HCT116 (cell line): Measurements from ENCODE around the gene SCNN1B. TPM values are rescaled to one million over a fixed set of nuclear protein-coding genes. Genes with fewer than 3 reads are reported as not detected.

Experiments
- ATAC-seq: fragments of 200-7000 bp; cut with Tn5 transposase; 2 replicates; pipeline ENCODE4 v1.9.1; 2020; ENCODE audit warnings: mild to moderate bottlenecking, moderate library complexity
- BruUV-seq: library from RNA; stranded (reverse); fragments of 400-500 nt; replicated peaks from 2 replicates; lab custom pipeline; 2021; lab: Mats Ljungman, UMichigan
- CTCF ChIA-PET: fragments of 300-600 bp; sonication (Branson Sonifier 250); formaldehyde crosslinking; loops from one replicate; lab custom pipeline; 2021; ENCODE audit warnings: antibody characterized with exemption; lab: Charles Lee
- POLR2A ChIA-PET: fragments of 300-600, 350-600 bp; sonication (Branson Sonifier 250); formaldehyde crosslinking; loops from one replicate; lab custom pipeline; 2021; ENCODE audit warnings: antibody characterized with exemption; lab: Charles Lee
- RAD21 ChIA-PET, 2 experiments: fragments of 300-600 bp; sonication (Branson Sonifier 250); formaldehyde crosslinking; loops; one replicate each; lab custom pipeline; 2023; ENCODE audit warnings: low total read pairs in 2 of 2; ENCODE audit not compliant: uncharacterized antibody in 2 of 2, unreplicated experiment in 2 of 2, low non-redundant PET in 1 of 2; lab: Charles Lee
- DNase-seq: peaks from one replicate; pipeline ENCODE4 v3.0.0-alpha.2; 2010; ENCODE audit warnings: low read depth, low spot score
- H2AFZ ChIP-seq: fragments of 200-600 bp; shearing (Covaris generic), sonication (generic); 2 replicates; pipeline ENCODE4 v1.6.1; 2017; ENCODE audit warnings: low read depth, mixed run types, mixed read lengths, antibody characterized with exemption, low read length; ENCODE audit not compliant: poor library complexity, severe bottlenecking
- H3K27ac ChIP-seq: 2 replicates; pipeline ENCODE4 v1.5.1; 2012; ENCODE audit warnings: low read depth, low read length
- H3K27me3 ChIP-seq: fragments of 200-600 bp; sonication (generic); 2 replicates; pipeline ENCODE4 v1.6.1; 2016; ENCODE audit warnings: mixed run types, low read length, mixed read lengths; ENCODE audit not compliant: insufficient read depth
- H3K36me3 ChIP-seq, 2 experiments: fragments of 200-500 bp in 1 of 2; fragments of 200-600 bp in 1 of 2; sonication (Bioruptor generic) in 1 of 2; sonication (generic) in 1 of 2; 2 replicates each; pipeline versions ENCODE4 v1.5.1 to v1.6.1; 2014 to 2016; ENCODE audit warnings: low read length in 2 of 2, inconsistent platforms in 1 of 2, mixed read lengths in 1 of 2, mixed run types in 1 of 2; ENCODE audit not compliant: insufficient read depth in 2 of 2, control insufficient read depth in 1 of 2
- H3K4me1 ChIP-seq, 2 experiments: fragments of 200-600 bp in 1 of 2; sonication (generic) in 1 of 2; 2 replicates each; pipeline versions ENCODE4 v1.5.1 to v1.6.1; 2012 to 2017; ENCODE audit warnings: low read length in 2 of 2, inconsistent platforms in 1 of 2, mild to moderate bottlenecking in 1 of 2, mixed read lengths in 1 of 2, mixed run types in 1 of 2, moderate library complexity in 1 of 2; ENCODE audit not compliant: insufficient read depth in 2 of 2, control insufficient read depth in 1 of 2
- H3K4me2 ChIP-seq: fragments of 200-600 bp; sonication (generic); 2 replicates; pipeline ENCODE4 v1.6.1; 2017; ENCODE audit warnings: mixed run types, low read length, mixed read lengths
- H3K4me3 ChIP-seq, 2 experiments: fragments of 200-600 bp in 1 of 2; sonication (generic) in 1 of 2; replicated peaks in 1 of 2; 2 replicates each; pipeline ENCODE4 v1.5.1; 2011 to 2016; ENCODE audit warnings: low read length in 2 of 2, control low read depth in 1 of 2, low read depth in 1 of 2, mild to moderate bottlenecking in 1 of 2, mixed read lengths in 1 of 2, mixed run types in 1 of 2
- H3K79me2 ChIP-seq: fragments of 200-600 bp; sonication (generic); 2 replicates; pipeline ENCODE4 v1.6.1; 2017; ENCODE audit warnings: mild to moderate bottlenecking, mixed run types, low read length, moderate library complexity, mixed read lengths; ENCODE audit not compliant: insufficient read depth
- H3K9ac ChIP-seq: fragments of 200-600 bp; sonication (generic); 2 replicates; pipeline ENCODE4 v1.6.1; 2016; ENCODE audit warnings: low read length, mixed read lengths
- H3K9me2 ChIP-seq: fragments of 200-600 bp; sonication (generic), shearing (Covaris generic); 2 replicates; pipeline ENCODE4 v1.6.1; 2017; ENCODE audit warnings: mixed run types, mild to moderate bottlenecking, moderate library complexity; ENCODE audit not compliant: insufficient read depth
- H3K9me3 ChIP-seq, 2 experiments: fragments of 200-500 bp in 1 of 2; fragments of 200-600 bp in 1 of 2; sonication (Bioruptor generic) in 1 of 2; sonication (generic) in 1 of 2; 2 replicates each; pipeline ENCODE4 v1.6.1; 2014 to 2017; ENCODE audit warnings: low read length in 2 of 2, mixed read lengths in 2 of 2, inconsistent platforms in 1 of 2, low read depth in 1 of 2, mild to moderate bottlenecking in 1 of 2, mixed run types in 1 of 2, moderate library complexity in 1 of 2; ENCODE audit not compliant: control insufficient read depth in 1 of 2, insufficient read depth in 1 of 2
- H4K20me1 ChIP-seq: fragments of 200-600 bp; sonication (generic), shearing (Covaris generic); 2 replicates; pipeline ENCODE4 v1.6.1; 2017; ENCODE audit warnings: mixed run types, mild to moderate bottlenecking, moderate library complexity; ENCODE audit not compliant: insufficient read depth
- CEBPB ChIP-seq: IDR thresholded peaks from 2 replicates; pipeline ENCODE4 v1.6.1; 2012; ENCODE audit warnings: low read depth
- EZH2phosphoT487 ChIP-seq: fragments of 200-600 bp; IDR thresholded peaks from 2 replicates; pipeline ENCODE4 v1.6.1; 2018; ENCODE audit warnings: antibody characterized with exemption, borderline replicate concordance
- JUND ChIP-seq: IDR thresholded peaks from 2 replicates; pipeline ENCODE4 v1.6.1; 2012
- POLR2A ChIP-seq: IDR thresholded peaks from 2 replicates; pipeline ENCODE4 v1.7.0; 2011; ENCODE audit warnings: borderline replicate concordance; ENCODE audit not compliant: insufficient read depth, insufficient read length; ENCODE audit errors: extremely low read depth
- POLR2AphosphoS5 ChIP-seq: IDR thresholded peaks from 2 replicates; pipeline ENCODE4 v1.6.1; 2011; ENCODE audit warnings: mild to moderate bottlenecking, low read depth, low read length, moderate library complexity
- RAD21 ChIP-seq: IDR thresholded peaks from 2 replicates; pipeline ENCODE4 v1.6.1; 2012; ENCODE audit warnings: low read depth, mild to moderate bottlenecking
- SIN3A ChIP-seq: IDR thresholded peaks from 2 replicates; pipeline ENCODE4 v1.6.1; 2012; ENCODE audit warnings: low read depth
- ZFX ChIP-seq: fragments of 450-650 bp; IDR thresholded peaks from 2 replicates; pipeline ENCODE4 v1.6.1; 2017
- intact Hi-C: fragments of 100-400 bp; cut with micrococcal nuclease; formaldehyde crosslinking; loops from 2 replicates; pipeline ENCODE4 v1.10.0; 2022
- total RNA-seq: library from RNA; stranded (reverse); gene quantifications from one replicate; pipeline ENCODE4 v1.2.1, GENCODE V29; 2021; ENCODE audit not compliant: unreplicated experiment
- TF ChIP-seq, protein P1 (sequence below): IDR thresholded peaks from 2 replicates; pipeline ENCODE4 v1.6.1; 2012; ENCODE audit warnings: low read depth
- TF ChIP-seq, protein P2 (sequence below): IDR thresholded peaks from 2 replicates; pipeline ENCODE4 v1.6.1; 2012
- TF ChIP-seq, protein P3 (sequence below), 3 experiments: fragments of 200-600 bp in 1 of 3; sonication (generic) in 1 of 3; IDR thresholded peaks in 2 of 3; conservative IDR thresholded peaks in 1 of 3; 2 replicates each; pipeline ENCODE4 v1.5.1; 2012 to 2017; ENCODE audit warnings: low read depth in 2 of 3, low read length in 2 of 3, antibody characterized with exemption in 1 of 3, borderline replicate concordance in 1 of 3, control low read depth in 1 of 3, mild to moderate bottlenecking in 1 of 3, mixed read lengths in 1 of 3, mixed run types in 1 of 3, moderate library complexity in 1 of 3; ENCODE audit not compliant: insufficient read depth in 1 of 3

The SCNN1B gene
- total RNA-seq, 1 experiment from 2014 or later = 0.37 TPM

DNA sequence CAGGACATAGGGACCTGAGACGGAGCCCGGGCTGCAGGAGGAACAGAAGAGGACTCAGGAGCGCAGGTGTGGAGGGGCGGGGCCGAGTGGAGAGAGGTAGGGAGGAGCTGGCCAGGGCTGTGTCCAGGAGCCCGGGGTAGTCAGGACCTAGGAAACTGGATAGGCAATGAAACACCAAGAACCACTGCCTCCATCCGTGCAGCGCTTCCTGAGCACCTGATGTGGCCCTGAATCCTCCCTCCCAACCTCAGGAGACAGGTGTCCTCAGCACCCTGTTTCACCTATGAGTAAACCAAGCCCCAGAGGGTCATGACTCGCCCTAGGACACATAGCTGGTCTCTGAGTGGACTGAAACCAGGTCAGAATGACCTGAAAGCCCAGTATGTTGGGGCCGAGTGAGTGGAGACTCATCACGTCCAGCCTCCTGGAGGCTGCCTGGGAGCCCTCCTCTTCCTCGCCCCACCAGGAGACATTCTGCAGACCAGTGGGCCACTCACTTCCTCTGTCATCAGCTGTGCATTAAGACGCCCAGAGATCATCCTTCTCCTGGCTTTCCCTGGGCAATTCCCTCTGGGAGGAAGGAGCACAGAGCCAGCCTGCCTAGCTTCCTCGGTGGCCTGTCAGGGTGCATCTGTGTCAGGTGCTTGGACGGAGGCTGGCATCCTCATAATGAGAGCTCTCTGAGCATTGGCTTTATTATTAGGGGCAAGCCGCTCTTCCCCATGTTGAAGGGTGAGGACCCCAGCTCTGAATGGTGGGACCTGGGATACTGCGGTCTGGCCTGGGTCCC lies 72.8 kb downstream of the SCNN1B start:
- CTCF ChIA-PET = interaction anchor here (0.6 kb wide), 1 partner anchor 194 kb away, joined by 4 read pairs; no protein-coding TSS in a partner anchor
- H3K4me3 ChIP-seq = no peak overlapping the region
- H3K9me2 ChIP-seq = no peaks in the 10 kb centered on the region
- ATAC-seq = peak; percentile 53; the same call in 1 of the 2 replicates
- no peak overlapping the region for H2AFZ ChIP-seq
- POLR2A ChIA-PET = interaction anchor here (0.7 kb wide), 1 partner anchor 154 kb away, joined by 3 read pairs; no protein-coding TSS in a partner anchor
- no peaks in the 10 kb centered on the region for H3K9me3 ChIP-seq
- H3K79me2 ChIP-seq = no peaks in the 10 kb centered on the region
- H3K9ac ChIP-seq = no peak overlapping the region
- no peak overlapping the region for H3K4me2 ChIP-seq
- no peak overlapping the region for H3K27ac ChIP-seq
- BruUV-seq = no TSS peak
- no peaks in the 10 kb centered on the region for H3K4me1 ChIP-seq
- no peaks in the 10 kb centered on the region for H3K36me3 ChIP-seq
- H4K20me1 ChIP-seq = no peaks in the 10 kb centered on the region
- no peaks in the 10 kb centered on the region for H3K27me3 ChIP-seq
- intact Hi-C loops = no loop called here
- no peak for DNase-seq
- RAD21 ChIA-PET = no interaction called here
- no peak for TF ChIP-seq CEBPB
- TF ChIP-seq SIN3A = no peak
- no peak for TF ChIP-seq JUND
- no peak for TF ChIP-seq RAD21
- TF ChIP-seq, protein P1, sequence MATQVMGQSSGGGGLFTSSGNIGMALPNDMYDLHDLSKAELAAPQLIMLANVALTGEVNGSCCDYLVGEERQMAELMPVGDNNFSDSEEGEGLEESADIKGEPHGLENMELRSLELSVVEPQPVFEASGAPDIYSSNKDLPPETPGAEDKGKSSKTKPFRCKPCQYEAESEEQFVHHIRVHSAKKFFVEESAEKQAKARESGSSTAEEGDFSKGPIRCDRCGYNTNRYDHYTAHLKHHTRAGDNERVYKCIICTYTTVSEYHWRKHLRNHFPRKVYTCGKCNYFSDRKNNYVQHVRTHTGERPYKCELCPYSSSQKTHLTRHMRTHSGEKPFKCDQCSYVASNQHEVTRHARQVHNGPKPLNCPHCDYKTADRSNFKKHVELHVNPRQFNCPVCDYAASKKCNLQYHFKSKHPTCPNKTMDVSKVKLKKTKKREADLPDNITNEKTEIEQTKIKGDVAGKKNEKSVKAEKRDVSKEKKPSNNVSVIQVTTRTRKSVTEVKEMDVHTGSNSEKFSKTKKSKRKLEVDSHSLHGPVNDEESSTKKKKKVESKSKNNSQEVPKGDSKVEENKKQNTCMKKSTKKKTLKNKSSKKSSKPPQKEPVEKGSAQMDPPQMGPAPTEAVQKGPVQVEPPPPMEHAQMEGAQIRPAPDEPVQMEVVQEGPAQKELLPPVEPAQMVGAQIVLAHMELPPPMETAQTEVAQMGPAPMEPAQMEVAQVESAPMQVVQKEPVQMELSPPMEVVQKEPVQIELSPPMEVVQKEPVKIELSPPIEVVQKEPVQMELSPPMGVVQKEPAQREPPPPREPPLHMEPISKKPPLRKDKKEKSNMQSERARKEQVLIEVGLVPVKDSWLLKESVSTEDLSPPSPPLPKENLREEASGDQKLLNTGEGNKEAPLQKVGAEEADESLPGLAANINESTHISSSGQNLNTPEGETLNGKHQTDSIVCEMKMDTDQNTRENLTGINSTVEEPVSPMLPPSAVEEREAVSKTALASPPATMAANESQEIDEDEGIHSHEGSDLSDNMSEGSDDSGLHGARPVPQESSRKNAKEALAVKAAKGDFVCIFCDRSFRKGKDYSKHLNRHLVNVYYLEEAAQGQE = no peak
- TF ChIP-seq EZH2phosphoT487 = no peak
- TF ChIP-seq ZFX = no peak
- TF ChIP-seq POLR2A = no peak
- TF ChIP-seq, protein P2, sequence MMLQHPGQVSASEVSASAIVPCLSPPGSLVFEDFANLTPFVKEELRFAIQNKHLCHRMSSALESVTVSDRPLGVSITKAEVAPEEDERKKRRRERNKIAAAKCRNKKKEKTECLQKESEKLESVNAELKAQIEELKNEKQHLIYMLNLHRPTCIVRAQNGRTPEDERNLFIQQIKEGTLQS = no peak
- TF ChIP-seq, protein P3, sequence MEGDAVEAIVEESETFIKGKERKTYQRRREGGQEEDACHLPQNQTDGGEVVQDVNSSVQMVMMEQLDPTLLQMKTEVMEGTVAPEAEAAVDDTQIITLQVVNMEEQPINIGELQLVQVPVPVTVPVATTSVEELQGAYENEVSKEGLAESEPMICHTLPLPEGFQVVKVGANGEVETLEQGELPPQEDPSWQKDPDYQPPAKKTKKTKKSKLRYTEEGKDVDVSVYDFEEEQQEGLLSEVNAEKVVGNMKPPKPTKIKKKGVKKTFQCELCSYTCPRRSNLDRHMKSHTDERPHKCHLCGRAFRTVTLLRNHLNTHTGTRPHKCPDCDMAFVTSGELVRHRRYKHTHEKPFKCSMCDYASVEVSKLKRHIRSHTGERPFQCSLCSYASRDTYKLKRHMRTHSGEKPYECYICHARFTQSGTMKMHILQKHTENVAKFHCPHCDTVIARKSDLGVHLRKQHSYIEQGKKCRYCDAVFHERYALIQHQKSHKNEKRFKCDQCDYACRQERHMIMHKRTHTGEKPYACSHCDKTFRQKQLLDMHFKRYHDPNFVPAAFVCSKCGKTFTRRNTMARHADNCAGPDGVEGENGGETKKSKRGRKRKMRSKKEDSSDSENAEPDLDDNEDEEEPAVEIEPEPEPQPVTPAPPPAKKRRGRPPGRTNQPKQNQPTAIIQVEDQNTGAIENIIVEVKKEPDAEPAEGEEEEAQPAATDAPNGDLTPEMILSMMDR (IDR thresholded peaks at IDR 0.05 in 2 of 3, conservative IDR thresholded peaks at IDR 0.05 in 1 of 3; ENCODE audit: borderline replicate concordance in 1 of 3, insufficient read depth in 1 of 3, low read depth in 2 of 3, low read length in 2 of 3) = no peak
- no peak for TF ChIP-seq POLR2AphosphoS5
